ENCODE measurements around the gene LACRT. TPM values are rescaled to one million over a fixed set of nuclear protein-coding genes. Genes with fewer than 3 reads are reported as not detected.

Gene LACRT
- total and polyA plus RNA-seq, 2 donors (not counting 3 experiments of a cell fraction or from before 2014, with no cell fraction given): not detected

- H3K9ac ChIP-seq (replicated peaks; ENCODE audit: extremely low read depth, insufficient read depth, low read length): no peak overlapping the region
- no peak overlapping the region for H3K27ac ChIP-seq (ENCODE audit: insufficient read depth, low read depth, low read length)
- TF ChIP-seq POLR2A (IDR thresholded peaks at IDR 0.05; ENCODE audit: low read depth, low read length) (no peak), EZH2 (IDR thresholded peaks at IDR 0.05; ENCODE audit: borderline replicate concordance, low read depth, low read length, severe bottlenecking) (no peak), GATA2 (IDR thresholded peaks at IDR 0.05; ENCODE audit: insufficient read depth, insufficient read length, low read depth, low read length) (no peak), JUN (IDR thresholded peaks at IDR 0.05; ENCODE audit: borderline replicate concordance, insufficient read depth, insufficient read length, low read depth) (no peak)
- no peak overlapping the region for H2AFZ ChIP-seq (ENCODE audit: low read depth, low read length)
- no TSS peak for BruUV-seq (replicated peaks)
- ChIA-PET POLR2A (no interaction called here), CTCF (interaction anchor here (0.6 to 1.9 kb wide), 4 partner anchors 10 to 400 kb away, joined by 3 to 8 read pairs (median 4); no protein-coding TSS in a partner anchor)
- no peak overlapping the region for H3K4me3 ChIP-seq (replicated peaks in 1 of 3; ENCODE audit: insufficient read depth in 1 of 3, low read depth in 1 of 3, low read length in 3 of 3)
- dilution Hi-C loops (cut with MboI; ENCODE audit: extremely low pct_ligation_motif_present, low sequenced_read_pairs) (no loop called here), intact Hi-C loops (cut with micrococcal nuclease) (no loop called here)
- H4K20me1 ChIP-seq (replicated peaks; ENCODE audit: control insufficient read depth, extremely low read depth, insufficient read depth, low read length): no peaks in the 10 kb centered on the region
- no peaks in the 10 kb centered on the region for H3K79me2 ChIP-seq (ENCODE audit: control insufficient read depth, insufficient read depth, low read length)
- no peaks in the 10 kb centered on the region for H3K36me3 ChIP-seq (ENCODE audit: control insufficient read depth in 2 of 2, extremely low read depth in 1 of 2, insufficient read depth in 2 of 2, low read length in 2 of 2)
- no peaks in the 10 kb centered on the region for H3K9me3 ChIP-seq (replicated peaks; ENCODE audit: control insufficient read depth, insufficient read depth, low read length)
- no peak for FAIRE-seq
- H3K9me1 ChIP-seq (replicated peaks; ENCODE audit: control insufficient read depth, extremely low read depth, insufficient read depth, low read length): no peaks in the 10 kb centered on the region
- no peak for DNase-seq (ENCODE audit: low read depth, low spot score)
- no peak overlapping the region for H3K4me2 ChIP-seq (ENCODE audit: insufficient read depth, low read length)
- H3K4me1 ChIP-seq (ENCODE audit: control insufficient read depth, extremely low read depth, insufficient read depth, low read length): no peaks in the 10 kb centered on the region
- H3K27me3 ChIP-seq (ENCODE audit: control insufficient read depth in 2 of 2, insufficient read depth in 2 of 2, low read length in 2 of 2): peaks cover 0 to 2% of the 10 kb centered on the region in 2 experiments
These were observed 28.1 kb downstream of the LACRT start for GRCh38 chr12:54606556-54606955.

GRCh38 chr12:54605138-54605970 lies 29.3 kb downstream of the LACRT start:
- FAIRE-seq (no peak), DNase-seq (ENCODE audit: low read depth, low spot score) (no peak)
- intact Hi-C loops (cut with micrococcal nuclease) (no loop called here), dilution Hi-C loops (cut with MboI; ENCODE audit: extremely low pct_ligation_motif_present, low sequenced_read_pairs) (no loop called here)
- Histone ChIP-seq H3K27ac (ENCODE audit: insufficient read depth, low read depth, low read length) (no peak overlapping the region), H4K20me1 (replicated peaks; ENCODE audit: control insufficient read depth, extremely low read depth, insufficient read depth, low read length) (no peaks in the 10 kb centered on the region), H3K4me3 (replicated peaks in 1 of 3; ENCODE audit: insufficient read depth in 1 of 3, low read depth in 1 of 3, low read length in 3 of 3) (no peak overlapping the region), H3K79me2 (ENCODE audit: control insufficient read depth, insufficient read depth, low read length) (no peaks in the 10 kb centered on the region), H2AFZ (ENCODE audit: low read depth, low read length) (no peak overlapping the region), H3K4me2 (ENCODE audit: insufficient read depth, low read length) (no peak overlapping the region), H3K27me3 (ENCODE audit: control insufficient read depth in 2 of 2, insufficient read depth in 2 of 2, low read length in 2 of 2) (peaks cover 0 to 2% of the 10 kb centered on the region in 2 experiments), H3K9ac (replicated peaks; ENCODE audit: extremely low read depth, insufficient read depth, low read length) (no peak overlapping the region), H3K9me1 (replicated peaks; ENCODE audit: control insufficient read depth, extremely low read depth, insufficient read depth, low read length) (no peaks in the 10 kb centered on the region), H3K4me1 (ENCODE audit: control insufficient read depth, extremely low read depth, insufficient read depth, low read length) (no peaks in the 10 kb centered on the region), H3K36me3 (ENCODE audit: control insufficient read depth in 2 of 2, extremely low read depth in 1 of 2, insufficient read depth in 2 of 2, low read length in 2 of 2) (no peaks in the 10 kb centered on the region), H3K9me3 (replicated peaks; ENCODE audit: control insufficient read depth, insufficient read depth, low read length) (no peaks in the 10 kb centered on the region)
- BruUV-seq (replicated peaks): no TSS peak
- TF ChIP-seq GATA2 (IDR thresholded peaks at IDR 0.05; ENCODE audit: insufficient read depth, insufficient read length, low read depth, low read length) (no peak), EZH2 (IDR thresholded peaks at IDR 0.05; ENCODE audit: borderline replicate concordance, low read depth, low read length, severe bottlenecking) (no peak), JUN (IDR thresholded peaks at IDR 0.05; ENCODE audit: borderline replicate concordance, insufficient read depth, insufficient read length, low read depth) (no peak), POLR2A (IDR thresholded peaks at IDR 0.05; ENCODE audit: low read depth, low read length) (no peak), CTCF (IDR thresholded peaks at IDR 0.05; ENCODE audit: extremely low read depth in 1 of 2, insufficient read depth in 1 of 2, low read depth in 1 of 2, low read length in 2 of 2) (no peak), MYC (IDR thresholded peaks at IDR 0.05; ENCODE audit: low read depth, low read length) (no peak), FOS (IDR thresholded peaks at IDR 0.05; ENCODE audit: borderline replicate concordance, insufficient read depth, low read length) (no peak), POLR2AphosphoS5 (IDR thresholded peaks at IDR 0.05; ENCODE audit: insufficient read depth, low read depth, low read length) (no peak), MAX (IDR thresholded peaks at IDR 0.05; ENCODE audit: insufficient read depth, insufficient read length) (no peak)
- ChIA-PET CTCF (interaction anchor here (0.7 to 1.9 kb wide), 5 partner anchors 9 to 331 kb away, joined by 3 to 8 read pairs (median 4); no protein-coding TSS in a partner anchor), POLR2A (no interaction called here)

Data from endothelial cell of umbilical vein (primary cell).